WTC11 (cell line): ENCODE data around the gene CFDP1. TPM values are rescaled to one million over a fixed set of nuclear protein-coding genes. Genes with fewer than 3 reads are reported as not detected.

Experiments used
- ATAC-seq: fragments of 200-7000 bp; cut with Tn5 transposase; 2 replicates; pipeline ENCODE4 v1.10.0; 2021; ENCODE audit warnings: mild to moderate bottlenecking, moderate library complexity
- CTCF ChIA-PET: fragments of 300-600 bp; sonication (Branson Sonifier 250); formaldehyde crosslinking; loops from one replicate; lab custom pipeline; 2021; ENCODE audit warnings: antibody characterized with exemption; lab: Charles Lee
- POLR2A ChIA-PET: fragments of 350-600 bp; sonication (Branson Sonifier 250); formaldehyde crosslinking; loops from one replicate; lab custom pipeline; 2021; ENCODE audit warnings: antibody characterized with exemption; lab: Charles Lee
- DNase-seq: peaks from one replicate; pipeline ENCODE4 v3.0.0; 2021; ENCODE audit warnings: low spot score
- H3K27ac Mint-ChIP-seq: 2 replicates; pipeline ENCODE4 v1.8.0; 2021; ENCODE audit warnings: mixed read lengths
- H3K27me3 Mint-ChIP-seq: 2 replicates; pipeline ENCODE4 v1.8.0; 2021; ENCODE audit warnings: low read depth, mild to moderate bottlenecking, moderate library complexity, mixed read lengths
- H3K36me3 Mint-ChIP-seq: 2 replicates; pipeline ENCODE4 v1.8.0; 2021; ENCODE audit warnings: mixed read lengths
- H3K4me1 Mint-ChIP-seq: 2 replicates; pipeline ENCODE4 v1.8.0; 2022; ENCODE audit warnings: mixed read lengths
- H3K4me3 Mint-ChIP-seq: 2 replicates; pipeline ENCODE4 v1.8.0; 2021; ENCODE audit warnings: mild to moderate bottlenecking, moderate library complexity, mixed read lengths
- H3K9me3 Mint-ChIP-seq: 2 replicates; pipeline ENCODE4 v1.8.0; 2021; ENCODE audit warnings: mixed read lengths
- AFF4 ChIP-seq: sonication (generic); formaldehyde crosslinking; IDR thresholded peaks from 2 replicates; pipeline ENCODE4 v1.8.1; 2023; ENCODE audit warnings: mild to moderate bottlenecking, missing genetic modification reagents, borderline replicate concordance
- CTCF ChIP-seq: fragments of 200-600 bp; IDR thresholded peaks from 2 replicates; pipeline ENCODE4 v1.8.0; 2022; ENCODE audit warnings: antibody characterized with exemption
- EMX1 ChIP-seq: fragments of 250-450 bp; sonication (Bioruptor Pico); IDR thresholded peaks from 2 replicates; pipeline ENCODE4 v1.8.0; 2021; ENCODE audit warnings: mild to moderate bottlenecking
- ETV6 ChIP-seq: sonication (generic); formaldehyde crosslinking; IDR thresholded peaks from 2 replicates; pipeline ENCODE4 v1.8.1; 2022; ENCODE audit warnings: mild to moderate bottlenecking, missing genetic modification reagents
- FOXK1 ChIP-seq: sonication (generic); formaldehyde crosslinking; IDR thresholded peaks from 2 replicates; pipeline ENCODE4 v1.8.0; 2022; ENCODE audit warnings: mild to moderate bottlenecking, moderate library complexity, missing genetic modification reagents
- FOXP4 ChIP-seq: sonication (generic); formaldehyde crosslinking; IDR thresholded peaks from 2 replicates; pipeline ENCODE4 v1.8.0; 2022; ENCODE audit warnings: mild to moderate bottlenecking, missing genetic modification reagents
- GRHL2 ChIP-seq: fragments of 250-450 bp; sonication (Bioruptor Pico); IDR thresholded peaks from 2 replicates; pipeline ENCODE4 v1.8.0; 2022; ENCODE audit warnings: mild to moderate bottlenecking, moderate library complexity; ENCODE audit not compliant: insufficient replicate concordance, severe bottlenecking
- MYBL2 ChIP-seq: sonication (generic); formaldehyde crosslinking; IDR thresholded peaks from 2 replicates; pipeline ENCODE4 v1.8.1; 2023; ENCODE audit warnings: mild to moderate bottlenecking, moderate library complexity, missing genetic modification reagents
- PREB ChIP-seq: sonication (generic); formaldehyde crosslinking; IDR thresholded peaks from 2 replicates; pipeline ENCODE4 v1.8.1; 2022; ENCODE audit warnings: mild to moderate bottlenecking, missing genetic modification reagents, moderate library complexity, borderline replicate concordance
- RORB ChIP-seq: fragments of 250-450 bp; sonication (Bioruptor Pico); IDR thresholded peaks from 2 replicates; pipeline ENCODE4 v1.9.0; 2021; ENCODE audit warnings: mild to moderate bottlenecking
- SP1 ChIP-seq: sonication (generic); formaldehyde crosslinking; conservative IDR thresholded peaks from 2 replicates; pipeline ENCODE4 v1.8.1; 2022; ENCODE audit warnings: missing genetic modification reagents
- TEAD1 ChIP-seq: sonication (generic); formaldehyde crosslinking; IDR thresholded peaks from 2 replicates; pipeline ENCODE4 v1.8.0; 2022; ENCODE audit warnings: mild to moderate bottlenecking, missing genetic modification reagents
- TEAD4 ChIP-seq: sonication (generic); formaldehyde crosslinking; IDR thresholded peaks from 2 replicates; pipeline ENCODE4 v1.8.0; 2022; ENCODE audit warnings: mild to moderate bottlenecking, missing genetic modification reagents
- ZNF416 ChIP-seq: fragments of 250-450 bp; sonication (Bioruptor Pico); IDR thresholded peaks from 2 replicates; pipeline ENCODE4 v1.9.0; 2021; ENCODE audit warnings: mild to moderate bottlenecking, inconsistent platforms
- total RNA-seq: library from RNA; stranded (reverse); gene quantifications from 3 replicates; pipeline ENCODE4 v1.2.3, GENCODE V29; 2021
- TF ChIP-seq, protein P1 (sequence below): fragments of 250-450 bp; sonication (Bioruptor Pico); conservative IDR thresholded peaks from 2 replicates; pipeline ENCODE4 v1.9.0; 2021; ENCODE audit warnings: mild to moderate bottlenecking
- TF ChIP-seq, protein P2 (sequence below): fragments of 250-450 bp; sonication (Bioruptor Pico); IDR thresholded peaks from 2 replicates; pipeline ENCODE4 v1.8.0; 2021; ENCODE audit warnings: mild to moderate bottlenecking
- TF ChIP-seq, protein P3 (sequence below): sonication (generic); formaldehyde crosslinking; IDR thresholded peaks from 2 replicates; pipeline ENCODE4 v1.8.1; 2022; ENCODE audit warnings: low read depth, mild to moderate bottlenecking, moderate library complexity, missing genetic modification reagents, borderline replicate concordance

CFDP1 gene
- total RNA-seq, 1 experiment from 2014 or later = 79.2 TPM

GRCh38 chr16:75471723-75472633, 38.7 kb upstream of the CFDP1 start:
- ChIA-PET CTCF (interaction anchor here (0.6 to 5.1 kb wide), 18 partner anchors 20 to 150 kb away, joined by 3 to 55 read pairs (median 4); partner anchors contain the start of genes CFDP1, CHST6 and GABARAPL2), POLR2A (no interaction called here)
- Mint-ChIP-seq H3K9me3 (peaks cover 6% of the 10 kb centered on the region; the same call in 1 of the 2 replicates), H3K4me3 (peak overlapping the region; percentile 37), H3K36me3 (peaks cover 13% of the 10 kb centered on the region; the same call in 1 of the 2 replicates), H3K4me1 (peaks cover 23% of the 10 kb centered on the region), H3K27ac (peak overlapping the region; percentile 84), H3K27me3 (no peaks in the 10 kb centered on the region)
- DNase-seq = peak; percentile 48
- TF ChIP-seq CTCF (peak; percentile 50; the same call in 1 of the 2 replicates), AFF4 (CRISPR knock-in tag) (no peak), FOXK1 (no peak), RORB (CRISPR knock-in tag) (no peak), TEAD1 (CRISPR knock-in tag) (no peak), ZNF416 (CRISPR knock-in tag) (no peak), SP1 (CRISPR knock-in tag) (0 out of 2 replicates have a peak, but pooled peaks have one; percentile 22), FOXP4 (CRISPR knock-in tag) (peak; percentile 52; the same call in 1 of the 2 replicates), MYBL2 (CRISPR knock-in tag) (no peak)
- TF ChIP-seq, protein P1, sequence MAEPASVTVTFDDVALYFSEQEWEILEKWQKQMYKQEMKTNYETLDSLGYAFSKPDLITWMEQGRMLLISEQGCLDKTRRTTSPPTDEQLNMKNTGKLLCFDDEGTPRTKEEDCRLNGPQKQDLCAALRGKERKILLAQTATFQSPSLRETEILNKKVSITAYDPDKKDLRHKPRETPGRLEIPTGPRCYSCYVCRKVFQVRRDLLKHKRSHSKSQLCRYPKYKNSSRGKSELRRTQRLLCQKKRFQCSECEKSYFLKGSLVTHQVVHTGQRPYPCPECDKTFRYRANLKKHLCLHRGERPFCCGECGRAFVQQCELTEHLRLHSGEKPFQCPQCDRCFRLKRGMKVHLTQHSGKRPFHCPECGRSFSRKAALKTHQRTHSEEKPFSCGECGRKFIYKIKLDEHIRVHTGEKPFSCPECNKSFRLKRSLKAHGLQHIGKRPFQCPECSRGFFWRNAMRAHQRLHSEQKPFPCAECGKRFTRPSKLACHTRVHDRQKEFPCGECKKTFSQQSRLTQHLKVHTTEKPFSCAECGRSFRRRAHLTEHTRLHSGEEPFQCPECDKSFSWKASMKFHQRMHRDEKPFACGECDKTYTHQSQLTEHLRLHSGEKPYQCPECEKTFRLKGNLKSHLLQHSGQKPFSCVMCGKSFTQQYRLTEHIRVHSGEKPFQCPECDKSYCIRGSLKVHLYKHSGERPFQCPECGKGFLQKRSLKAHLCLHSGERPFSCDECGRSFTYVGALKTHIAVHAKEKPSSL (CRISPR knock-in tag) = no peak
- TF ChIP-seq, protein P2, sequence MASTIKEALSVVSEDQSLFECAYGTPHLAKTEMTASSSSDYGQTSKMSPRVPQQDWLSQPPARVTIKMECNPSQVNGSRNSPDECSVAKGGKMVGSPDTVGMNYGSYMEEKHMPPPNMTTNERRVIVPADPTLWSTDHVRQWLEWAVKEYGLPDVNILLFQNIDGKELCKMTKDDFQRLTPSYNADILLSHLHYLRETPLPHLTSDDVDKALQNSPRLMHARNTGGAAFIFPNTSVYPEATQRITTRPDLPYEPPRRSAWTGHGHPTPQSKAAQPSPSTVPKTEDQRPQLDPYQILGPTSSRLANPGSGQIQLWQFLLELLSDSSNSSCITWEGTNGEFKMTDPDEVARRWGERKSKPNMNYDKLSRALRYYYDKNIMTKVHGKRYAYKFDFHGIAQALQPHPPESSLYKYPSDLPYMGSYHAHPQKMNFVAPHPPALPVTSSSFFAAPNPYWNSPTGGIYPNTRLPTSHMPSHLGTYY (CRISPR knock-in tag) = no peak
- ATAC-seq = peak; percentile 84

- no peak overlapping the region for H3K4me3 Mint-ChIP-seq
- DNase-seq (no peak), ATAC-seq (no peak)
- peaks cover 27% of the 10 kb centered on the region for H3K4me1 Mint-ChIP-seq
- ChIA-PET POLR2A (no interaction called here), CTCF (interaction anchor here (0.7 to 3.0 kb wide), 4 partner anchors 11 to 46 kb away, joined by 3 to 23 read pairs (median 7); partner anchors contain the start of gene CHST6)
- H3K36me3 Mint-ChIP-seq = no peaks in the 10 kb centered on the region
- H3K27ac Mint-ChIP-seq = no peak overlapping the region
- H3K9me3 Mint-ChIP-seq = no peaks in the 10 kb centered on the region
- H3K27me3 Mint-ChIP-seq = no peaks in the 10 kb centered on the region
- TF ChIP-seq, protein P2 (CRISPR knock-in tag) = no peak
- TF ChIP-seq PREB (CRISPR knock-in tag) (no peak), GRHL2 (CRISPR knock-in tag) (no peak), ETV6 (CRISPR knock-in tag) (no peak), EMX1 (CRISPR knock-in tag) (no peak), TEAD4 (CRISPR knock-in tag) (no peak)
- TF ChIP-seq, protein P3, sequence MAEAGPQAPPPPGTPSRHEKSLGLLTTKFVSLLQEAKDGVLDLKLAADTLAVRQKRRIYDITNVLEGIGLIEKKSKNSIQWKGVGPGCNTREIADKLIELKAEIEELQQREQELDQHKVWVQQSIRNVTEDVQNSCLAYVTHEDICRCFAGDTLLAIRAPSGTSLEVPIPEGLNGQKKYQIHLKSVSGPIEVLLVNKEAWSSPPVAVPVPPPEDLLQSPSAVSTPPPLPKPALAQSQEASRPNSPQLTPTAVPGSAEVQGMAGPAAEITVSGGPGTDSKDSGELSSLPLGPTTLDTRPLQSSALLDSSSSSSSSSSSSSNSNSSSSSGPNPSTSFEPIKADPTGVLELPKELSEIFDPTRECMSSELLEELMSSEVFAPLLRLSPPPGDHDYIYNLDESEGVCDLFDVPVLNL (CRISPR knock-in tag) = no peak
Measured at GRCh38 chr16:75466760-75467159, 33.5 kb upstream of the CFDP1 start.
